Gastroesophageal sphincter (tissue), 3 donors: ENCODE results near the gene KCNIP4.

ENCODE experiments used
- CTCF ChIP-seq, 4 experiments: fragments of 200-600 bp in 2 of 4; fragments of 450-650 bp in 2 of 4; sonication (generic) in 1 of 4; IDR thresholded peaks; one replicate each; pipeline ENCODE4 v1.5.1; 2017 to 2019; ENCODE audit warnings: antibody characterized with exemption in 4 of 4, mild to moderate bottlenecking in 2 of 4, moderate library complexity in 2 of 4
- POLR2A ChIP-seq, 2 donors: fragments of 450-650 bp; IDR thresholded peaks; one replicate each; pipeline ENCODE4 v1.6.1; 2017; ENCODE audit warnings: antibody characterized with exemption in 2 of 2, mild to moderate bottlenecking in 2 of 2, moderate library complexity in 1 of 2
- POLR2AphosphoS5 ChIP-seq: sonication (generic); formaldehyde crosslinking; IDR thresholded peaks from one replicate; pipeline ENCODE4 v1.6.1; 2017; ENCODE audit warnings: antibody characterized with exemption

DNA sequence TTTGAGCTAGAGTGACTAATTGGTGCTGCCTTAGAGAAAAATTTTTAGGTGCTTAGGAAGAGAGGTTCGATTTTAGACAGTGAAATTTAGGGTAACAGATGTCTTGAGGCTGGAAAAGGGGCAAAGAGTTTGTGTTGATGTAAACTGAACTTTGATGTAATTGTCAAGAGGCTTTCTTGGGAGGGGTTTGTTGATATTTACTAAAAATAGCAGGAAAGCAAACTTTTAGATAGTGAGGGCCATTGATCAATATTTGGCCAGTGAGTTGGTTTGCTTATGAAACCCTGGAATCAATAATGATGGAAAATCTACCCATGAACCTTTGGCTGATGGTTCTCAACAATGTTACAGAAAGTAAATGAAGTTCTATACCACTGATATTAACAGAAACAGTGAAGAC is 537.5 kb downstream of the KCNIP4 start:
- TF ChIP-seq CTCF (IDR thresholded peaks at IDR 0.05) (no peak), POLR2A (IDR thresholded peaks at IDR 0.05) (no peak), POLR2AphosphoS5 (no peak)
